ENCODE measurements around the gene NEMP1.

NEMP1 gene

GRCh38 chr12:57051011-57051410 lies 27.6 kb downstream of the NEMP1 start:
- no peak for DNase-seq

- DNase-seq, result no peak
These were observed 28.7 kb downstream of the NEMP1 start, which contains the start of gene MYO1A for GRCh38 chr12:57049890-57050289. TSS of gene MYO1A (minus strand) at chr12:57050129. CDS start at chr12:57048323, 1,806 bp downstream.

- no peak for DNase-seq
These were observed 29.5 kb downstream of the NEMP1 start for GRCh38 chr12:57049119-57049446.

GRCh38 chr12:57048423-57049118 lies 30.0 kb downstream of the NEMP1 start:
- DNase-seq, result no peak

- no peak for DNase-seq
These were observed 30.6 kb downstream of the NEMP1 start for GRCh38 chr12:57047981-57048380.

GRCh38 chr12:57046947-57047890 lies 31.4 kb downstream of the NEMP1 start:
- no peak for DNase-seq

GRCh38 chr12:57046086-57046791 lies 32.4 kb downstream of the NEMP1 start:
- DNase-seq, result no peak

- no peak for DNase-seq
These were observed 33.7 kb downstream of the NEMP1 start for GRCh38 chr12:57044889-57045288.

- no peak for DNase-seq
These were observed 34.1 kb downstream of the NEMP1 start for GRCh38 chr12:57044468-57044867.

GRCh38 chr12:57042695-57043094 lies 35.9 kb downstream of the NEMP1 start:
- no peak for DNase-seq

GRCh38 chr12:57040750-57041149 lies 37.8 kb downstream of the NEMP1 start:
- no peak for DNase-seq

GRCh38 chr12:57040211-57040610 lies 38.4 kb downstream of the NEMP1 start:
- DNase-seq, result no peak

- no peak for DNase-seq
These were observed 39.4 kb downstream of the NEMP1 start for GRCh38 chr12:57039016-57039798.

GRCh38 chr12:57037264-57037663 lies 41.3 kb downstream of the NEMP1 start:
- DNase-seq, result no peak

GRCh38 chr12:57033431-57033830 lies 45.2 kb downstream of the NEMP1 start:
- DNase-seq, result no peak

- no peak for DNase-seq
These were observed 46.8 kb downstream of the NEMP1 start for GRCh38 chr12:57031789-57032188.

GRCh38 chr12:57031138-57031725 lies 47.4 kb downstream of the NEMP1 start:
- no peak for DNase-seq

- DNase-seq, result no peak
These were observed 49.1 kb downstream of the NEMP1 start for GRCh38 chr12:57029457-57029856.

- no peak for DNase-seq
These were observed 50.8 kb downstream of the NEMP1 start for GRCh38 chr12:57027805-57028153.

- DNase-seq, result no peak
These were observed 51.4 kb downstream of the NEMP1 start for GRCh38 chr12:57027011-57027804.

- DNase-seq, result no peak
These were observed 53.4 kb downstream of the NEMP1 start for GRCh38 chr12:57025196-57025595.
